ENCODE data around the gene GRIK1. TPM values are rescaled to one million over a fixed set of nuclear protein-coding genes. Genes with fewer than 3 reads are reported as not detected.

Gene GRIK1
- total and polyA plus RNA-seq, 2 experiments from 2014 or later = not detected

DNA sequence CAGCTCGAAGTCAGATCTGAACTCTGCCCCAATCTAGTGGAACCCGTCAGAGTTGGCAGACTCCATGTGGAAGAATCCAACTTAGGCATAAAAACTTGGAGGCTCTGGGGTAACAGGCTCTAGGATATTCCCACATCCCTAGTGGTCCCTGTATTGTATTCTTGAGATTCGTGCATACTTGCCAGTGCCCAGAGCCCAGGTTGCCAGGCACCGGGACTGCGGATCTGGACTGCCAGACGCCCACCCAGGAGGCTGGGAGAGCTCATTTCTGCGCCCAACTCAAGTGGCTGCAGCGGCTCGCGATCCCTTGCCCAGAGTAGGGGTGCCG lies 1.1 kb downstream of the GRIK1 start:
- no peaks in the 10 kb centered on the region for H4K20me1 ChIP-seq (ENCODE audit: insufficient read depth)
- WGBS, 2 experiments (ENCODE audit: low coverage in 1 of 2, low lambda C conversion rate in 2 of 2, missing lambda C conversion rate in 2 of 2) = 12 to 14% methylated on average over 11 of the region's 11 CpGs
- H3K4me2 ChIP-seq (ENCODE audit: unreplicated experiment) = peak overlapping the region; percentile 12
- H3K9me3 ChIP-seq (ENCODE audit: low read depth) = no peaks in the 10 kb centered on the region
- H3K27ac ChIP-seq = no peak overlapping the region
- no peak overlapping the region; the same call in 1 of the 2 replicates for H3K4me3 ChIP-seq
- no peak for DNase-seq
- no peaks in the 10 kb centered on the region for H3K36me3 ChIP-seq (ENCODE audit: low read depth)
- H3K4me1 ChIP-seq (ENCODE audit: insufficient read depth) = no peaks in the 10 kb centered on the region
- TF ChIP-seq EZH2phosphoT487 (IDR thresholded peaks at IDR 0.05; ENCODE audit: insufficient read depth, low read depth) = no peak
- no peak for TF ChIP-seq EZH2 (IDR thresholded peaks at IDR 0.05; ENCODE audit: insufficient read depth, poor library complexity, severe bottlenecking)
- no peaks in the 10 kb centered on the region for H3K79me2 ChIP-seq (ENCODE audit: insufficient read depth)
- no peak overlapping the region for H3K9ac ChIP-seq
- no peaks in the 10 kb centered on the region for H3F3A ChIP-seq (ENCODE audit: insufficient read depth)
- H3K9me2 ChIP-seq (ENCODE audit: insufficient read depth) = no peaks in the 10 kb centered on the region
- in situ Hi-C loops (cut with MboI) = no loop called here
- peaks cover 54% of the 10 kb centered on the region for H3K27me3 ChIP-seq (replicated peaks; ENCODE audit: insufficient read depth)
- peak overlapping the region; percentile 51; the same call in 1 of the 2 replicates for H2AFZ ChIP-seq

DNA sequence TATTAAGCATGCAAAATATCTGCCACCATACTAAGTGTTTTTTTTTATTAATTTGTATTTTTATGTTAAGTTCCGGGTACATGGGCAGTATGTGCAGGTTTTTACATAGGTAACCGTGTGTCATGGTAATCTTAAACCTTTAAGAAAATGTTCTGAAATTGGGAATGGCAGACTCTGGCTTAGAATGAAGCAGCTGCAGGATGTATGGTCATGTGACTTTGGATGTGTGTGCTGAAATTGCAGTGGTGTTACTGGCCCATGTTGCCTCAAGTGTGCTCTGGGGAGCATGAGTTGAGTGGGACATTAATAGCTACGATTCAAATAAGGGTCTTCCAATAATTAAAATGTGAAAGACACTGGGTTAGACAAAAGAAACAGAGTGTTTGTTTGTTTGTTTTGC lies 6.7 kb downstream of the GRIK1 start:
- H3K79me2 ChIP-seq (ENCODE audit: insufficient read depth) = no peaks in the 10 kb centered on the region
- no peaks in the 10 kb centered on the region for H3K4me1 ChIP-seq (ENCODE audit: insufficient read depth)
- H3K36me3 ChIP-seq (ENCODE audit: low read depth) = no peaks in the 10 kb centered on the region
- TF ChIP-seq EZH2 (IDR thresholded peaks at IDR 0.05; ENCODE audit: insufficient read depth, poor library complexity, severe bottlenecking) (no peak), EZH2phosphoT487 (IDR thresholded peaks at IDR 0.05; ENCODE audit: insufficient read depth, low read depth) (no peak)
- H3F3A ChIP-seq (ENCODE audit: insufficient read depth) = no peaks in the 10 kb centered on the region
- no peaks in the 10 kb centered on the region for H4K20me1 ChIP-seq (ENCODE audit: insufficient read depth)
- no peaks in the 10 kb centered on the region for H3K9me2 ChIP-seq (ENCODE audit: insufficient read depth)
- DNase-seq = no peak
- in situ Hi-C loops (cut with MboI) = no loop called here
- WGBS, 2 experiments (ENCODE audit: low coverage in 1 of 2, low lambda C conversion rate in 2 of 2, missing lambda C conversion rate in 2 of 2) = 9 to 12% methylated on average over 3 of the region's 3 CpGs
- no peak overlapping the region for H3K9ac ChIP-seq
- H3K4me2 ChIP-seq (ENCODE audit: unreplicated experiment) = no peak overlapping the region
- H3K9me3 ChIP-seq (ENCODE audit: low read depth) = no peaks in the 10 kb centered on the region
- peaks cover 14% of the 10 kb centered on the region; the same call in 1 of the 2 replicates for H3K27me3 ChIP-seq (replicated peaks; ENCODE audit: insufficient read depth)
- H2AFZ ChIP-seq = no peak overlapping the region
- H3K4me3 ChIP-seq = no peak overlapping the region
- H3K27ac ChIP-seq = no peak overlapping the region

DNA sequence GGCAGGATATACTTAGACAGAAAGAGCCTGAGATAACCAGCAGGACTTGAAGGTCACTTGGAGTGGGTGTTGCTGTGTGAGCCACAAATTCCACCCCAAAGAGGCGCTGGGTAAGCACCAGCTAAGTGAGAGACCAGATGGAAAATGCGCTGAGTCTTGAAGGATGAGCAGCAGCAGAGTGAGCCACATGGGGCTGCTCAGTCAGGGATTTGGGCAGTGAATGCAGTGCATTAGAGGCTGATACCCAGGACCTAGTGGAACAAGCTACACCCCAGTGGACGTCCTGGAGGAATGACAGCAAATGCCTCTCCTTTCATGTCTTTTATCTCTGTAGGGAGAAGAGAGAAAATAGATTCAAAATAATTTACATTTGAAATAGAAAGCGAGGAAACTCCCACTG lies 11.3 kb downstream of the GRIK1 start:
- TF ChIP-seq EZH2 (IDR thresholded peaks at IDR 0.05; ENCODE audit: insufficient read depth, poor library complexity, severe bottlenecking) = no peak
- no peak for TF ChIP-seq EZH2phosphoT487 (IDR thresholded peaks at IDR 0.05; ENCODE audit: insufficient read depth, low read depth)
- in situ Hi-C loops (cut with MboI) = no loop called here

DNA sequence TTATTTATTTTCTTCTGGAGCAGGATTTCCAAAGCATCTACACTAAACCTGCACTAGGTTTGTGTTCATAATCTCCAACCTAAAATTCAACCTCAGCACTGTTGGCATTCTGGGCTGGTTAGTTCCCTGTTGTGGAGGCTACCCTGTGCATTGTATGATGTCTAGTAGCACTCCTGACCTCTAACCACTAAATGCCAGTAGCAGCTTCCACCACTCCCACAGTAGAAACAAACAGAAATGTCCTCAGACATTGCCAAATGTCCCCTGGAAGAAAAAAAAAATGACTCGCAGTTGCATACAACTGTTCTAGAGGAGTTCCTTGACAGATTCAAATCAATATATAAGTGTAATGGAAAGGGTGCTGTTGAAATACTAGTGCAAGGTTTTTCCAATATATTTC lies 18.9 kb downstream of the GRIK1 start:
- Histone ChIP-seq H3K27ac (no peak overlapping the region), H4K20me1 (ENCODE audit: insufficient read depth) (no peaks in the 10 kb centered on the region), H3K79me2 (ENCODE audit: insufficient read depth) (no peaks in the 10 kb centered on the region), H2AFZ (no peak overlapping the region), H3K4me2 (ENCODE audit: unreplicated experiment) (no peak overlapping the region), H3K9me3 (ENCODE audit: low read depth) (no peaks in the 10 kb centered on the region), H3K4me1 (ENCODE audit: insufficient read depth) (no peaks in the 10 kb centered on the region), H3K4me3 (no peak overlapping the region), H3K9ac (no peak overlapping the region), H3K27me3 (replicated peaks; ENCODE audit: insufficient read depth) (no peaks in the 10 kb centered on the region; the same call in 1 of the 2 replicates), H3K9me2 (ENCODE audit: insufficient read depth) (no peaks in the 10 kb centered on the region), H3F3A (ENCODE audit: insufficient read depth) (no peaks in the 10 kb centered on the region), H3K36me3 (ENCODE audit: low read depth) (no peaks in the 10 kb centered on the region)
- DNase-seq = no peak
- no peak for TF ChIP-seq EZH2phosphoT487 (IDR thresholded peaks at IDR 0.05; ENCODE audit: insufficient read depth, low read depth)
- no peak for TF ChIP-seq EZH2 (IDR thresholded peaks at IDR 0.05; ENCODE audit: insufficient read depth, poor library complexity, severe bottlenecking)
- WGBS, 2 experiments (ENCODE audit: low coverage in 1 of 2, low lambda C conversion rate in 2 of 2, missing lambda C conversion rate in 2 of 2) = 33 to 38% methylated on average over 1 of the region's 1 CpG
- in situ Hi-C loops (cut with MboI) = no loop called here

More for the DNA sequence above, 11.3 kb downstream of the GRIK1 start:
- Histone ChIP-seq H3K4me3 (no peak overlapping the region), H3K9me3 (ENCODE audit: low read depth) (no peaks in the 10 kb centered on the region), H3K27me3 (replicated peaks; ENCODE audit: insufficient read depth) (no peaks in the 10 kb centered on the region; the same call in 1 of the 2 replicates), H3K9ac (no peak overlapping the region), H3K9me2 (ENCODE audit: insufficient read depth) (no peaks in the 10 kb centered on the region), H3K36me3 (ENCODE audit: low read depth) (no peaks in the 10 kb centered on the region), H3K79me2 (ENCODE audit: insufficient read depth) (no peaks in the 10 kb centered on the region), H2AFZ (no peak overlapping the region), H3K27ac (no peak overlapping the region), H3K4me1 (ENCODE audit: insufficient read depth) (no peaks in the 10 kb centered on the region), H3K4me2 (ENCODE audit: unreplicated experiment) (no peak overlapping the region), H4K20me1 (ENCODE audit: insufficient read depth) (no peaks in the 10 kb centered on the region), H3F3A (ENCODE audit: insufficient read depth) (no peaks in the 10 kb centered on the region)
- 22 to 25% methylated on average over 4 of the region's 4 CpGs for WGBS, 2 experiments (ENCODE audit: low coverage in 1 of 2, low lambda C conversion rate in 2 of 2, missing lambda C conversion rate in 2 of 2)
- no peak for DNase-seq

DNA sequence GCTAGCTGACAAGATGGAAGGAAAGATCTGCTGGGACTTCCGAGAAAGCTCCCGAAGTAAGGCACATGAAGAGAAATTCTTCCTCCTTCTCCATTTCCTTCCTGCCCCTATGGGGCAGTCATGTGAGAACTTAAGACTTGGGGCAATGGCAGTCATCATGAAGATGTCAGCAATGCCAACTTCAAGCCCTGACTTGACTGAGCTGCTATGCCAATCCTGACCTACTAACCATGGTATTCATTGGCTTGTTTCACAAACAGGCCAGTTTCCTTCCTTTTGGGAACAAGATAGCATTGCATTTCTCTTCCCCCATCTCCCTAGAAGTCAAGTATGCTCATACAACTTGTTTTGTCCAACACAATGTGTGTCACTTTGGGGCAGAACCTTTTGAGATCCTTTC lies 25.5 kb downstream of the GRIK1 start:
- Histone ChIP-seq H3K9ac (no peak overlapping the region), H2AFZ (no peak overlapping the region), H3K9me3 (ENCODE audit: low read depth) (no peaks in the 10 kb centered on the region), H3K4me1 (ENCODE audit: insufficient read depth) (no peaks in the 10 kb centered on the region), H3K27ac (no peak overlapping the region), H3F3A (ENCODE audit: insufficient read depth) (no peaks in the 10 kb centered on the region), H4K20me1 (ENCODE audit: insufficient read depth) (no peaks in the 10 kb centered on the region), H3K79me2 (ENCODE audit: insufficient read depth) (no peaks in the 10 kb centered on the region), H3K9me2 (ENCODE audit: insufficient read depth) (no peaks in the 10 kb centered on the region), H3K27me3 (replicated peaks; ENCODE audit: insufficient read depth) (no peaks in the 10 kb centered on the region), H3K4me3 (no peak overlapping the region), H3K36me3 (ENCODE audit: low read depth) (no peaks in the 10 kb centered on the region), H3K4me2 (ENCODE audit: unreplicated experiment) (no peak overlapping the region)
- 34 to 44% methylated on average over 2 of the region's 2 CpGs for WGBS, 2 experiments (ENCODE audit: low coverage in 1 of 2, low lambda C conversion rate in 2 of 2, missing lambda C conversion rate in 2 of 2)
- TF ChIP-seq EZH2 (IDR thresholded peaks at IDR 0.05; ENCODE audit: insufficient read depth, poor library complexity, severe bottlenecking) = no peak
- no peak for TF ChIP-seq EZH2phosphoT487 (IDR thresholded peaks at IDR 0.05; ENCODE audit: insufficient read depth, low read depth)
- no peak for DNase-seq
- in situ Hi-C loops (cut with MboI) = no loop called here
